Astrocyte of the cerebellum (primary cell): ENCODE measurements around the gene SPON1.

ENCODE experiments used
- DNase-seq: peaks from one replicate; pipeline ENCODE4 v3.0.0-alpha.2; 2011; ENCODE audit warnings: low read depth
- H3K4me3 ChIP-seq: 2 replicates; pipeline ENCODE4 v1.5.1; 2011; ENCODE audit warnings: mild to moderate bottlenecking, low read depth, low read length, moderate library complexity
- in situ Hi-C: cut with HindIII; loops from 2 replicates; pipeline ENCODE4 v1.10.0; 2017; ENCODE audit warnings: low sequenced_read_pairs
- TF ChIP-seq, protein P1 (sequence below): IDR thresholded peaks from 2 replicates; pipeline ENCODE4 v1.5.1; 2012; ENCODE audit warnings: low read length, low read depth, moderate library complexity, mild to moderate bottlenecking; ENCODE audit errors: missing control alignments

The SPON1 gene

DNA sequence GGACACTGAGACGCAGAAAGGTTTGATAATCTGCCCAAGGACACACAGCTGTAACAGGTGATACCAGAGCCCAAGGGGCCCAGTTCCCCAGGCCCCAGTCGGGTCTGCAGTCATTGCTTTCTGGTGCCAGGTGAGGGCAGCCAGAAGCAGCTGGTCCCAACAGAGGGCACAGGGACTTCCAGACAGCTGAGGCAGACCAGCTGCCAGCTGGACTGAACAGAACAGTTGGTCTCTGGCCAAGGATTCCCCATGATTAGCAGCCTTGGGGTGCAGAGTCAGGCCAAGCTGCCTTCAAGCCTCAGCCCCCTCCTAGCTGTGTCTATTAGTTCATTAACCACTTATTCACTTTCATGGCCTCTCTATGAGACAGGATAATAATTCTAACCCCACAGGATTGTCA lies 290.9 kb downstream of the SPON1 start:
- no peak overlapping the region for H3K4me3 ChIP-seq
- TF ChIP-seq, protein P1, sequence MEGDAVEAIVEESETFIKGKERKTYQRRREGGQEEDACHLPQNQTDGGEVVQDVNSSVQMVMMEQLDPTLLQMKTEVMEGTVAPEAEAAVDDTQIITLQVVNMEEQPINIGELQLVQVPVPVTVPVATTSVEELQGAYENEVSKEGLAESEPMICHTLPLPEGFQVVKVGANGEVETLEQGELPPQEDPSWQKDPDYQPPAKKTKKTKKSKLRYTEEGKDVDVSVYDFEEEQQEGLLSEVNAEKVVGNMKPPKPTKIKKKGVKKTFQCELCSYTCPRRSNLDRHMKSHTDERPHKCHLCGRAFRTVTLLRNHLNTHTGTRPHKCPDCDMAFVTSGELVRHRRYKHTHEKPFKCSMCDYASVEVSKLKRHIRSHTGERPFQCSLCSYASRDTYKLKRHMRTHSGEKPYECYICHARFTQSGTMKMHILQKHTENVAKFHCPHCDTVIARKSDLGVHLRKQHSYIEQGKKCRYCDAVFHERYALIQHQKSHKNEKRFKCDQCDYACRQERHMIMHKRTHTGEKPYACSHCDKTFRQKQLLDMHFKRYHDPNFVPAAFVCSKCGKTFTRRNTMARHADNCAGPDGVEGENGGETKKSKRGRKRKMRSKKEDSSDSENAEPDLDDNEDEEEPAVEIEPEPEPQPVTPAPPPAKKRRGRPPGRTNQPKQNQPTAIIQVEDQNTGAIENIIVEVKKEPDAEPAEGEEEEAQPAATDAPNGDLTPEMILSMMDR: no peak
- in situ Hi-C loops: no loop called here
- no peak for DNase-seq

DNA sequence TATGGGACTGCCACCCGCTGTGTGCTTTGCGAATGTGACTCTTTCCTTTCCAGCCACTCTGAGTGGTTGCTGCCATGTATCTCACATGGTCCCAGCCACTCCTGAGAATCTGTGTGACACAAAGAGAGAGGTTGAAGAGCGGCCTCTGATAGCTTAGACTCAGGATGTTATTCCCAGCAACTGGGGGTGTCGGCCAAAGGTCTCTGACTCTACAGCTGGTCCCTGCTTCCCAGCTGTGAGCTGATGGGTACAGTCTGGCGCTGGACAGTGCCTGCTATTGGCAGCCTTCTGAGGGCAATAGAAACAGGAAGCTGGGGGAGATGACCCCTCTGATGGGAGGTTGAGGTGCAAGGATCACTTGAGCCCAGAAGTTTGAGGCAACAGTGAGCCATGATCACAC lies 291.3 kb downstream of the SPON1 start:
- TF ChIP-seq, protein P1: no peak
- in situ Hi-C loops: no loop called here
- DNase-seq: no peak
- H3K4me3 ChIP-seq: no peak overlapping the region

DNA sequence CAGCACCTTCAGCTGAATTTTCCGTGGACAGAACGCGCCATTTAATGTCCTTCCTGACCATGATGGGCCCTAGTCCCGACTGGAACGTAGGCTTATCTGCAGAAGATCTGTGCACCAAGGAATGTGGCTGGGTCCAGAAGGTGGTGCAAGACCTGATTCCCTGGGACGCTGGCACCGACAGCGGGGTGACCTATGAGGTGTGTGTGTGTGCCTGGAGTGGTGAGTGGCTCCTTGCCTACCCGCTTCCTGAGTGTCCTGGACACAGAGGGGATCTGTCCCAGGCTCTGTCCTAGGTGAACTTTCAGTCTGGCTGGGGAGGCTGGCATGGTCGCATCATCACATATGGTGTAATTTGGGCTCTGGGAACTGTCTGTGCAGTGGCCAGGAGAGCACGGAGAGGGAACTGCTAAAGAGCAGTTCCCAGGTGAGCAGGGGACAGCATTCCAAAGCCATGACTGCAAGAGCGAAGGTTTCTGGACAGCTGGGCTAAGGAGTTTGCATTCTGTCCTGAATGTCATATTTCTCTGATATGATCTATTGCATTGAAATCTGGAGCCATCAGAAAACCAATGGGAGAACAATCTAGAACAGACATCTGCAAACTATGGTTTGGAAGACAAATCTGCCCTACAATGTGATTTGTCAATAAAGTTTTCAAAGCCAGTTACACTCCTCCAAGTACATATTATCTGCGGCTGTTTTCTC lies 292.2 kb downstream of the SPON1 start:
- H3K4me3 ChIP-seq: no peak overlapping the region
- DNase-seq: no peak
- TF ChIP-seq, protein P1: no peak
- in situ Hi-C loops: no loop called here

DNA sequence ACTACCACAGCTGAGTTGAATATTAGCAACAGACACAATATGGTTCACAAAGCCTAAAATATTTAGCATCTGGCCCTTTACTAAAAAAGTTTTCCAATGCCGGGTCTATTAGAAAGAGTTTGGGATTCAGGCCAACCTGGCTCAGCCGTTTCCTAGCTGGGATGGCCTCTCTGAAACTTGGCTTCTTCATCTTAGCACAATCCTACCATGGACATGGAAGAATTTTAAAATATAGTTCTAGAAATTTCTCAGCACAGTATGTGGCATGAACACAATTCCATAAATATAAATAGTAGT lies 292.7 kb downstream of the SPON1 start:
- in situ Hi-C loops: no loop called here
- DNase-seq: no peak
- TF ChIP-seq, protein P1: no peak
- no peak overlapping the region for H3K4me3 ChIP-seq

DNA sequence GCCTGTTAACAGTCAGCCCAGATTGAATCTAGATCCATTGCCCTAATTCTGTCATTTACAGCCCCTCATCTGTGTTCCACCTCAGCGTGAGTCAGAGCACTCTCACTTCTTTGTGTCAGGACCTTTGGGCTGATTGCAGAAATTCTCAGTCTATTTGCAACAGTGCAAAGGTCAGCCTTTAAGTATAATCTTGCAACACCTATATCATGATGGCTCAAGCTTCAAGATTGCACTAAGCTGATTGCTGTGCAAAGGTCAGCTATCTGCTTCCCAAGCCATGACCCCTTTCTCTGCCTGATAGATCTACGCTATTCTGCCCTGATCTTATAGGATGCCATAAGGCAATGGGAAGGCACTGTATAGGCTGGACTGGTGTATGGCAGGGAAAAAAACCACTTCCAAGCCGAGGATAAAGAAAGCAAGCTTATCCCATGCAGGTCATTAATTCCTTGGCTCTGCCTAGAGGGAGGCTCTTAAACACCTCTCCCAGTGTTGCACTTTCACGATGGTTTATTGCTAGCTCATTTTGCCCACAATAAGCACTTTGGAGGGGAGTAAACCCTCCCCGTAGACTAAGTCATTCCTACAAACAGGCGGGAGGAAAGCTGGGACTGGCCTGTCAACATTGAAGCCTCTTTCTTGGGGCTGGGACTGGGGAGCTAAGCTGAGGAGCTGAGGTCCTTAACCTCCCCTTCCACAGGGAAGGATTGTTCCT lies 295.9 kb downstream of the SPON1 start:
- no peak overlapping the region for H3K4me3 ChIP-seq
- in situ Hi-C loops: no loop called here
- TF ChIP-seq, protein P1: no peak
- DNase-seq: no peak

DNA sequence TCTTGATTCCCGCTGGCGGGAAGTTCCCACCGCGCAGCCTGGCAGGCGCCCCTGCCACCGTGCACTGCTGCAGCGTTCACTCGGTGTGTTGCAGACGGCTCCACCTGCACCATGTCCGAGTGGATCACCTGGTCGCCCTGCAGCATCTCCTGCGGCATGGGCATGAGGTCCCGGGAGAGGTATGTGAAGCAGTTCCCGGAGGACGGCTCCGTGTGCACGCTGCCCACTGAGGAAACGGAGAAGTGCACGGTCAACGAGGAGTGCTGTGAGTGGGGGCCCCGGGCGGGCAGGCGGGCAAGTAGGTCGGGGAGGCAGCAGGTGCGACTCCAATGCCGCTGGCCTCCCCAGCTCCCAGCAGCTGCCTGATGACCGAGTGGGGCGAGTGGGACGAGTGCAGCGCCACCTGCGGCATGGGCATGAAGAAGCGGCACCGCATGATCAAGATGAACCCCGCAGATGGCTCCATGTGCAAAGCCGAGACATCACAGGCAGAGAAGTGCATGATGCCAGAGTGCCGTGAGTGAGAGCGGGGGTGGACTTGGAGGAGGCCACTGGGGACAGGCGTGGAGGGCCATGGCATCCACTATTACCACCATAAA lies 296.8 kb downstream of the SPON1 start:
- TF ChIP-seq, protein P1: no peak
- DNase-seq: no peak
- H3K4me3 ChIP-seq: no peak overlapping the region
- in situ Hi-C loops: no loop called here
